Measurements from ENCODE around the gene PPM1H.

PPM1H gene

GRCh38 chr12:62656591-62657362, 278.2 kb downstream of the PPM1H start:
- DNase-seq (ENCODE audit: low spot score) = no peak
- TF ChIP-seq CTCF (IDR thresholded peaks at IDR 0.05; ENCODE audit: extremely low read depth, missing control alignments) = no peak

DNA sequence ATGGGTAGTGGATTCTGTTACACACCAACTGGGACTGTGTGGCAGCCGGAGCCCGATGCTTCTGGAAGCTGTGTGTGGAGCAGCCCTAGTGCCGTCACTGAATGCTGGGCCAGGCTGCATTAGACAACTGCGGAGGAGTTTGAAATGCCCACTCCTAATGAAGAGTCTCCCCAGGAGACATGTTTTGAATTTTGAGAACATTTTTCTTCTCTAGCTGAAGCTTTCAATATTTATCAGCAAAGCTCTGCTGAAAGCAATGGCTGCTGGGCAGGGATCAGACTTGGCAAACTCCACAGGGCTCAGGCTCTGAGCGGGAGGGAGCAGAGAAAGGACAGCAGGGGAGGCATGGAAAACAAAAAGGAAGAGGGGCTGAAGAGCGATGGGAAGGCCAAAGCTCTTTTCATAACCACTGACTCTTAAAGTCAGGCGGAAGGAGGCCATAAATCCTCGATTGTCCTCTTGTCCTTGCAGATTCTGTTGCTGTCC, 279.2 kb downstream of the PPM1H start:
- no peak for TF ChIP-seq CTCF (IDR thresholded peaks at IDR 0.05; ENCODE audit: extremely low read depth, missing control alignments)
- DNase-seq (ENCODE audit: low spot score) = no peak

- TF ChIP-seq CTCF (IDR thresholded peaks at IDR 0.05; ENCODE audit: extremely low read depth, missing control alignments) = no peak
These were observed 280.4 kb downstream of the PPM1H start for GRCh38 chr12:62654326-62655241.

DNA sequence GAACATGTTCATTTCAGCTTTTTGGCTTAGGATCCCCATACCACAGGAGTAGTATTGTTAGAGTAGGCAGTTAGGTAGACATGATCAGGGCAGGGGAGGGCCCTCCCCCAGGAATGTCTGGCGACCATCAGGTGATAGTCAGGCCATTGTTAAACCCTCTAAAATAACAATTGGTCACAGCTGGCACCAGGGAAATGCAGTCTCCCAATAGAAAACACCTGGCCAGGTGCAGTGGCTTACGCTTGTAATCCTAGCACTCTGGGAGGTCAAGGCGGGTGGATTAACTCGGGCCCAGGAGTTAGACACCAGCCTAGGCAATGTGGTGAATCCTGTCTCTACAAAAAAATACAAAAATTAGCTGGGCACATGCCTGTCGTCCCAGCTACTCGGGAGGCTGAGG, 281.2 kb downstream of the PPM1H start:
- no peak for DNase-seq (ENCODE audit: low spot score)
- no peak for TF ChIP-seq CTCF (IDR thresholded peaks at IDR 0.05; ENCODE audit: extremely low read depth, missing control alignments)

More at GRCh38 chr12:62654326-62655241, 280.4 kb downstream of the PPM1H start:
- DNase-seq (ENCODE audit: low spot score) = no peak

DNA sequence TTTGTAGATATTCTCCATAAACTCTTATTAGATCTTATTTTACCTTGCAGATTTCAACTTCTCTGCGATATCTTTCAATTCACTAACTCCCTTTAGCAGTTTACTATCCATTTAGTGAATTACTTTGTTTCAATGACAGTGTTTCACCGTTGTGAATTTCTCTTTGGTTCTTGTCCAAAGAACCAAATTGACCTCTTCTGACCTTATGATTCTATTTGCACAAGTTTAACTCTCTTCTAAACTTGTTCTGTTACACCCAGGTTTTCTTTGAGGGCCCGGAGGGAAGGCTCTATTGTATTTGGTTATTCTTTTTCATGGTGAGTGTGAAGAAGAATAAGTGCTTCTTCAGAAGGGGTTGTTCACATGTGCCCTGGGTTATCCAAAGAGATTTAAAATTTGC, 281.6 kb downstream of the PPM1H start:
- no peak for TF ChIP-seq CTCF (IDR thresholded peaks at IDR 0.05; ENCODE audit: extremely low read depth, missing control alignments)

GRCh38 chr12:62651138-62651537, 283.8 kb downstream of the PPM1H start:
- no peak for DNase-seq (ENCODE audit: low spot score)
- TF ChIP-seq CTCF (IDR thresholded peaks at IDR 0.05; ENCODE audit: extremely low read depth, missing control alignments) = no peak

More for the DNA sequence above, 281.6 kb downstream of the PPM1H start:
- DNase-seq (ENCODE audit: low spot score) = no peak

All from GM20000 (cell line).